ENCODE results near the gene HGF. TPM values are rescaled to one million over a fixed set of nuclear protein-coding genes. Genes with fewer than 3 reads are reported as not detected.

Gene HGF
- total and polyA plus RNA-seq, 4 donors = 1.2 to 12.2 (median 2.8) TPM

DNA sequence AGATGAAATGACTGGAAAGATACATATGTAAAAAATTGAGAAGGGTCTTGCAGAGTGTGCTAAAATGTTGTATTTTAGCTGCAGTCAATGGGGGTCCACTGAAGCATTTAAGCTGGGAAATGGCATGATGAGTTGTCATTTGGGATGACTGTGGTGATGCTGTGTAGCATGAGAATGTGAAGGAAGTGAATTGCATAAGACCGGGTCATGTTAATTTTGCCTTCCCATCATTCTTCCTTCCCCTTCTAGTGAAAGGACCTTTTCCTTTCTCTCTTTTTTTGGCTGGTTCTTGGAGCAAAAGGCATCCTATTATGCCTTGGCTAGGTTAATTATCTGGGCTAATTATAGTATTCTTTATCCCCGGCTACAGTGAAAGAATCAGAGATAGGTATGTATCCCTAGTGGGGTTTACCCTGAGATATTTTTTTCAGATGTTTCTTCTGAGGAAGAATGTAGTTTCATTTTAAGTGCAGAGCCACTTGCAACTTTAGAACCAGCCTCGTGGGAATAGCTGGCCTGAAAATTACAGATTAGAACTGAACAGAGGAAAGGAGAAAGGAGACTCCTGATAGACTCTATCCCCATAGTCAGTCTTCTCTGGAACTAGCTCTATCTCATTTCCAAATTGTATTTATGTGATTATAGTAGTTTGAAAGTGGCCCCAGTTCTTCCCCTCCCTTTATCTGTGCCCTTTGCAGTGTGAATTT lies 93.6 kb downstream of the HGF start:
- Histone ChIP-seq H3K4me1 (ENCODE audit: control insufficient read depth, insufficient read depth, low read length) (no peaks in the 10 kb centered on the region), H3K27me3 (ENCODE audit: control insufficient read depth, insufficient read depth, low read length) (no peaks in the 10 kb centered on the region), H3K9me3 (ENCODE audit: control insufficient read depth, insufficient read depth, low read length) (no peaks in the 10 kb centered on the region), H3K4me3 (ENCODE audit: low read depth, low read length) (no peak overlapping the region), H3K36me3 (ENCODE audit: control insufficient read depth, insufficient read depth, low read length) (no peaks in the 10 kb centered on the region), H3K27ac (ENCODE audit: low read depth, low read length) (no peak overlapping the region)
- no peak for DNase-seq (ENCODE audit: low read depth in 4 of 6, low spot score in 6 of 6)
- 60% methylated on average over 1 of the region's 3 CpGs for WGBS (ENCODE audit: insufficient coverage)

DNA sequence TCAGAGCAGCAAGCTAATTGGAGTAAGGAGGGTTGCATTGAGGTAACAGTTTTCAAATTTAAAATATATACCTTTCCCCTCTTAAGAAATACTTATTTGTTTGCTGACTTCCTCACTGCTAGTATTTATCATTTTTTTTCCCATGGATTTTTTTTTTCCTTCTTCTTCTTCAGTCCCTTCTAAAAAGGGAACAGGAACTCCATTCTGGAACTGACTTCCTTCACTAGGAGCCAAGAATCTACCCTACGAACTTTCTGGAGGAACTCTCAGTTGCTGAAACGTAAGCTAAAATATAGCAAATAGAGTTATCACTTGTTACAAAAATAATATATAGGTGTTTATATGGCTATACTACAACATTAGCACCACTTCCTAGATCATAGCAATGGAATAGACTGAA lies 95.4 kb downstream of the HGF start:
- no peaks in the 10 kb centered on the region for H3K27me3 ChIP-seq (ENCODE audit: control insufficient read depth, insufficient read depth, low read length)
- H3K4me1 ChIP-seq (ENCODE audit: control insufficient read depth, insufficient read depth, low read length) = no peaks in the 10 kb centered on the region
- H3K36me3 ChIP-seq (ENCODE audit: control insufficient read depth, insufficient read depth, low read length) = no peaks in the 10 kb centered on the region
- no peak for DNase-seq (ENCODE audit: low read depth in 4 of 6, low spot score in 6 of 6)
- no CpG with 5 or more reads among the region's 2 CpGs for WGBS (ENCODE audit: insufficient coverage)
- H3K9me3 ChIP-seq (ENCODE audit: control insufficient read depth, insufficient read depth, low read length) = no peaks in the 10 kb centered on the region
- H3K27ac ChIP-seq (ENCODE audit: low read depth, low read length) = no peak overlapping the region
- no peak overlapping the region for H3K4me3 ChIP-seq (ENCODE audit: low read depth, low read length)

DNA sequence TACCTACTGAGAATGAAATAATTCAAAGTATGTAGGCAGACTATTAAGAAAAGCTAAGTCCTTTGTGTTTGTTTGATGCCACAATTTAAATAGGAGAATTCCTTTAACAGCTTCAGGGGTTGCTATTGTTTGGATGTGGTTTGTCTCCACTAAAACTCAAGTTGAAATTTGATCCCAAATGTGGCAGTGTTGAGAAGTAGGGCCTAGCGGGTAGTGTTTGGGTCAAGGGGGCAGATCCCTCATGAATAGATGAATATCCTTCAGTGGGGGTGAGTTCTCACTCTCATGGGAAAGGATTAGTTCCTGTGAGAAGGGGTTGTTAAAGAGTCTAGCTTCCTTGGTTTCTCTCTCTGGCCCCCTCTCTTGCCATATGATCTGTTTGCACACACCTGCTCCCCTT lies 97.0 kb downstream of the HGF start:
- DNase-seq (ENCODE audit: low read depth in 4 of 6, low spot score in 6 of 6) = no peak
- Histone ChIP-seq H3K9me3 (ENCODE audit: control insufficient read depth, insufficient read depth, low read length) (no peaks in the 10 kb centered on the region), H3K36me3 (ENCODE audit: control insufficient read depth, insufficient read depth, low read length) (no peaks in the 10 kb centered on the region), H3K27ac (ENCODE audit: low read depth, low read length) (no peak overlapping the region), H3K27me3 (ENCODE audit: control insufficient read depth, insufficient read depth, low read length) (no peaks in the 10 kb centered on the region), H3K4me3 (ENCODE audit: low read depth, low read length) (no peak overlapping the region), H3K4me1 (ENCODE audit: control insufficient read depth, insufficient read depth, low read length) (no peaks in the 10 kb centered on the region)
- WGBS (ENCODE audit: insufficient coverage) = no CpG with 5 or more reads among the region's 1 CpG

DNA sequence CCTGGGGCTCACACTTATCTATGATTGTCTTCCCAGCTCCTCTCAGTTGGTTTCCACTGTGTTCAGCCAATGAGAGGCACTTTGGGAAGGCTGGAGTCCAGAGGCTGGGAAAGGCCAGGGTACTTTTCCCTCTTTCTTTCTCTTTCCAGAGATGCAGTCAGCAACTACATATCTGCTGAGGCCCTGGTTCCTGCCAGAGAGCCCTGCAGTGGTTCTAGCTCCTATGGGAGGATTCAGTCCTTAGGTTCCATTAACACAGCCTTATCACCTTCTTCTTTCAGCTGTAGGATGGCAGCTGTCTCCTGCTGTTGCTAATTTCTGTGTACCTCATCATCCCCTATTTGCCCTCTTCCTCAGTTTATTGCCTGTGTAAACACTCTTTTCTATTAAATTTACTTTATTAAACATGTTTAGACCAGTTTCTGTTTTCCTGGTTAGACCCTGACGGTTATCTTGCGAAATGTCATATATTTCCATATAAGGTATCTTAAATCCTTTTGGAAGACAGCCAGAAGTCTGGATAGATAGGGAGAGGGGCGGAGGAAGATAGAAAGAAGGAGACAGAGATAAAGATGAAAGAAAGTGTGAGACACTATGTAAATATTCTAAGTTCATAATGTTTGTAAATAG lies 100.3 kb downstream of the HGF start:
- Histone ChIP-seq H3K27me3 (ENCODE audit: control insufficient read depth, insufficient read depth, low read length) (no peaks in the 10 kb centered on the region), H3K27ac (ENCODE audit: low read depth, low read length) (no peak overlapping the region), H3K9me3 (ENCODE audit: control insufficient read depth, insufficient read depth, low read length) (no peaks in the 10 kb centered on the region), H3K4me3 (ENCODE audit: low read depth, low read length) (no peak overlapping the region), H3K36me3 (ENCODE audit: control insufficient read depth, insufficient read depth, low read length) (no peaks in the 10 kb centered on the region), H3K4me1 (ENCODE audit: control insufficient read depth, insufficient read depth, low read length) (no peaks in the 10 kb centered on the region)
- no CpG with 5 or more reads among the region's 3 CpGs for WGBS (ENCODE audit: insufficient coverage)
- DNase-seq (ENCODE audit: low read depth in 4 of 6, low spot score in 6 of 6) = no peak

DNA sequence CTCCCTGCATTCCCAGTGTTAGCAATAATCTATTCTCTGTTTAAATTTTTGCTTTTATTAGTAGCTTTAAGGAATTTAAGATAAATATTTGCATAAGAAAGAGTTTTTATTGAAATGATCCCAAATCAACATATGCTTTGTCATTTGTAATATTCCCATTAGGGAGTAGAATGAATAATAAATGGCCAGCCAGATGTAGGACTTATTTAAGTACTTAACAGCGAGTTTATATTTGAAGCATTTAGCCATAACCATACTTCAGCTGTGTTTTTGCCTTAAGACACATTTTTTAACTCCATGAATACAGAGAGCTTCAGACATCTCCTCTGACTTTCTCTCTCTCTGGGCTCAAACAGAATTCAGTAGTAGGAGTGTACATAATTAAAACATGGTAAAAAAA lies 103.6 kb downstream of the HGF start:
- H3K27ac ChIP-seq (ENCODE audit: low read depth, low read length) = no peak overlapping the region
- no peak overlapping the region for H3K4me3 ChIP-seq (ENCODE audit: low read depth, low read length)
- no peaks in the 10 kb centered on the region for H3K4me1 ChIP-seq (ENCODE audit: control insufficient read depth, insufficient read depth, low read length)
- no peaks in the 10 kb centered on the region for H3K27me3 ChIP-seq (ENCODE audit: control insufficient read depth, insufficient read depth, low read length)
- peak in 1 of 6 donors; percentile 32 for DNase-seq (ENCODE audit: low read depth in 4 of 6, low spot score in 6 of 6)
- H3K36me3 ChIP-seq (ENCODE audit: control insufficient read depth, insufficient read depth, low read length) = no peaks in the 10 kb centered on the region
- H3K9me3 ChIP-seq (ENCODE audit: control insufficient read depth, insufficient read depth, low read length) = no peaks in the 10 kb centered on the region
- no CpG with 5 or more reads among the region's 1 CpG for WGBS (ENCODE audit: insufficient coverage)

DNA sequence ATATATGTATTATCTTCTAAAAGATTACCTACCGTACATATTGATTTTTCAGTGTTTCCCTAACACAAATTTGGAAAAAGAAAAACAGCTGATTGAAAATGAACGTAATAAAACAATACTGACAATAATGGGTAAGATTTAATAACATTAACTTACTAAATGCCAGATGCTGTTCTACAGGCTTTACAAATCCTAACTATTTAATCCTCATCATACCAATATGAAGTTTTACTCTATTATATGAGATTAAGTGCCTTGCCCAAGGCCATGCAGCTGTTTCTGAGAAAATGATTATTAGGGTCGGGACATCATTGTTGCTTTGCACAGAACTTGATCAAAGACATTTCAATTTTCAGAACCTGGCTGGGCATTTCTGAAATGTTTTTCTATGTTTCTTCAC lies 104.6 kb downstream of the HGF start:
- H3K36me3 ChIP-seq (ENCODE audit: control insufficient read depth, insufficient read depth, low read length) = no peaks in the 10 kb centered on the region
- peak in 1 of 6 donors; percentile 47 for DNase-seq (ENCODE audit: low read depth in 4 of 6, low spot score in 6 of 6)
- H3K4me1 ChIP-seq (ENCODE audit: control insufficient read depth, insufficient read depth, low read length) = no peaks in the 10 kb centered on the region
- no peaks in the 10 kb centered on the region for H3K27me3 ChIP-seq (ENCODE audit: control insufficient read depth, insufficient read depth, low read length)
- H3K27ac ChIP-seq (ENCODE audit: low read depth, low read length) = no peak overlapping the region
- H3K4me3 ChIP-seq (ENCODE audit: low read depth, low read length) = no peak overlapping the region
- no CpG with 5 or more reads among the region's 3 CpGs for WGBS (ENCODE audit: insufficient coverage)
- H3K9me3 ChIP-seq (ENCODE audit: control insufficient read depth, insufficient read depth, low read length) = no peaks in the 10 kb centered on the region

DNA sequence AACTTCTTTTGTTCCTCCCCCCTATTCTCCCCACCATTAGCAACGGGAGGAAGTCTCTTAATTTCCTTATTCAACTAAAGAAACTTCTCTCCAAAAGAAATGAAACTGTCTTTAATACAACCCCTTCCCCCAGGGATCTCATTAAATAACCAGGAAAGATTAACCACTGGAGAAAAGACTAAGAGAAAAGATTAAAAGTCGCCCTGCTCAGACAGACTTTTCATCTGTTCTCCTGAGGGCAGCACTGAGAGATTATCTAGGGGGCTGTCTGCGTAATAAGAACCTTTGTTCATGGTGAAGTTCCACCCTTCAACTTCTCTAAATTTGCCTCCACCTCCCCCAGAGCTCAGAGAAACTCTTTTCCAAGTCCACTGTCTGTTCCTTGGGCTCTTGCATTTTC lies 105.5 kb downstream of the HGF start:
- Histone ChIP-seq H3K4me3 (ENCODE audit: low read depth, low read length) (no peak overlapping the region), H3K27me3 (ENCODE audit: control insufficient read depth, insufficient read depth, low read length) (no peaks in the 10 kb centered on the region), H3K9me3 (ENCODE audit: control insufficient read depth, insufficient read depth, low read length) (peaks cover 2% of the 10 kb centered on the region), H3K27ac (ENCODE audit: low read depth, low read length) (no peak overlapping the region), H3K36me3 (ENCODE audit: control insufficient read depth, insufficient read depth, low read length) (no peaks in the 10 kb centered on the region), H3K4me1 (ENCODE audit: control insufficient read depth, insufficient read depth, low read length) (no peaks in the 10 kb centered on the region)
- DNase-seq (ENCODE audit: low read depth in 4 of 6, low spot score in 6 of 6) = no peak
- WGBS (ENCODE audit: insufficient coverage) = 88% methylated on average over 1 of the region's 3 CpGs

DNA sequence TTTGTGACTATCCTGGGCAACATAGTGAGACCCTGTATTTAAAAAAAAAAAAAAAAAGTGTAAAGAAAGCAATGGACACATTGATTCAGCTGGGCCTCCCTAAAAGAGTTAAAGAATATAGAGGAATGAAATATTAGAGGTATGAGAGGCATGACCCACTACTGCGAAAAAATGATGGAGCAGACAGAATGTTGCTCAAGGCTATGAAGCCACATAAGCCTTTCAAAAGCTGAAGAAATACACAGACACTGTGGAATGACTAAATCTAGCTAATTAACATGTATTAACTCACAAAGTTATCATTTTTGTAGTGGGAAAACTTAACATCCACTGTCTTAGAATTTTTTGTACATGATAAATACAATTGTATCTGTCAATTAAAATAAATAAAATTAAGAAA lies 107.3 kb downstream of the HGF start:
- Histone ChIP-seq H3K4me1 (ENCODE audit: control insufficient read depth, insufficient read depth, low read length) (no peaks in the 10 kb centered on the region), H3K4me3 (ENCODE audit: low read depth, low read length) (no peak overlapping the region), H3K36me3 (ENCODE audit: control insufficient read depth, insufficient read depth, low read length) (no peaks in the 10 kb centered on the region), H3K27me3 (ENCODE audit: control insufficient read depth, insufficient read depth, low read length) (no peaks in the 10 kb centered on the region), H3K9me3 (ENCODE audit: control insufficient read depth, insufficient read depth, low read length) (peaks cover 2% of the 10 kb centered on the region), H3K27ac (ENCODE audit: low read depth, low read length) (no peak overlapping the region)
- no peak for DNase-seq (ENCODE audit: low read depth in 4 of 6, low spot score in 6 of 6)
- WGBS (ENCODE audit: insufficient coverage) = no CpG with 5 or more reads among the region's 1 CpG

DNA sequence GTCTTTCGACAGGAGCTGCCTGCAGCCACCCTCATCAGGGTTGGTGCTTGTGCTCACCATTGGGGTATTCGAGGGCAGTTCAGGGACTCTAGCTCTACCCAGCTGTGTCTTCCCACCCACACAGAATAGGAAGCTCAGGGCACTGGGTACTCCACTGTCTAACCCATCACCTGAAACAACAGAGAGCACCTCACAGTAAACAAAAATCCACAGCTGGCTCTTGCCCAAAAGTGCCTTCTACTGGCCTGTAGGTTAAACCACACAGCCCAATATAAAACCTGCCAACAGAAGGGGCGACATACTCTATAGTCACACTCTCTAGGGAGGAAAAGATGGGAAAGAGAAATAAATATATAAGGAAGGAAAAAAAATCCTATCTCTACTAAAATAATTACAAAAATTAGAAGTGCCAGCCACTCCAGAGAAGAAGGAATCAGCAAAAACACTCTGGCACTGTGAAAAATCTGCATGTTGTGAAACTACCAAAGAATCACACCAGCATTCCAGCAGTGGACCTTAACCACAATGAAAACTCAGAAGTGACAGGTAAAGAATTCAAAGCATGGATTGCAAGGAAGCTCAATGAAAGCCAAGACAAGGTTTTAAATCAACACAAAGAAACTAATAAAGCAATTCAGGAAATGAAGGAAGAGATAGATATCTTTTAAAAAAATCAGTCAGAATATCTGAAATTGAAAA lies 110.0 kb downstream of the HGF start:
- WGBS (ENCODE audit: insufficient coverage) = 91% methylated on average over 2 of the region's 3 CpGs
- Histone ChIP-seq H3K27me3 (ENCODE audit: control insufficient read depth, insufficient read depth, low read length) (no peaks in the 10 kb centered on the region), H3K36me3 (ENCODE audit: control insufficient read depth, insufficient read depth, low read length) (no peaks in the 10 kb centered on the region), H3K4me3 (ENCODE audit: low read depth, low read length) (no peak overlapping the region), H3K9me3 (ENCODE audit: control insufficient read depth, insufficient read depth, low read length) (peaks cover 2% of the 10 kb centered on the region), H3K27ac (ENCODE audit: low read depth, low read length) (no peak overlapping the region), H3K4me1 (ENCODE audit: control insufficient read depth, insufficient read depth, low read length) (no peaks in the 10 kb centered on the region)
- no peak for DNase-seq (ENCODE audit: low read depth in 4 of 6, low spot score in 6 of 6)

DNA sequence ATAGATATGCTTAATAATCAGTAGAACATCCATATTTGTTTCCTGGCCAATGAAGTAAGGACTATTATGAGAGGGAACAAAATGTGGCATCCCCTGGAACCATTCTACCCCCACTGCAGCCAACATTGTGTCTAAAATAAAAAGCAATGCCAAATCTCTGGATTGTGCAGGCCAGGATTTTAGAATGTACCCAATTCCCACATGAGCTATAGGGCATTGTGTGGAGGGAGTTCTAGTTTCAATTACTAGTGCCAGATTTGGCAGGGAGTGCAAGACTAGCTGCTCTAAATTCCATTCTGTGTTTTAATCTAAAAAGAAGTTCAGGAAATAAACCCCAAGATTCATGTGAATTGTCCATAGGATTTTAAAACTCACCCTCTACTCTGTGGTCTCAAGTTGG lies 112.3 kb downstream of the HGF start:
- Histone ChIP-seq H3K4me1 (ENCODE audit: control insufficient read depth, insufficient read depth, low read length) (no peaks in the 10 kb centered on the region), H3K36me3 (ENCODE audit: control insufficient read depth, insufficient read depth, low read length) (no peaks in the 10 kb centered on the region), H3K4me3 (ENCODE audit: low read depth, low read length) (no peak overlapping the region), H3K27ac (ENCODE audit: low read depth, low read length) (no peak overlapping the region), H3K9me3 (ENCODE audit: control insufficient read depth, insufficient read depth, low read length) (peaks cover 4% of the 10 kb centered on the region), H3K27me3 (ENCODE audit: control insufficient read depth, insufficient read depth, low read length) (no peaks in the 10 kb centered on the region)
- DNase-seq (ENCODE audit: low read depth in 4 of 6, low spot score in 6 of 6) = peak in 3 of 6 donors; percentile 9 to 74 (median 16)
